Right ventricle myocardium superior (tissue), 1 donor: ENCODE data around the gene ASPHD2. TPM values are rescaled to one million over a fixed set of nuclear protein-coding genes. Genes with fewer than 3 reads are reported as not detected.
A peak's percentile ranks its signal among the peaks of the same experiment; 100 is the strongest.

Experiments used
- ATAC-seq: fragments of 200-7000 bp; cut with Tn5 transposase; one replicate; pipeline ENCODE4 v1.9.1; 2020; ENCODE audit warnings: mild to moderate bottlenecking; ENCODE audit not compliant: poor library complexity
- DNase-seq: peaks from one replicate; pipeline ENCODE4 v3.0.0-alpha.2; 2020
- intact Hi-C: fragments of 100-400 bp; cut with DNase I; formaldehyde crosslinking; loops from one replicate; pipeline ENCODE4 v1.11.2; 2022
- total RNA-seq: library from RNA; stranded (reverse); fragmentation: NEBNext Ultra II Directional; extraction: Animal tissue kit (Norgen Biotek cat#: 25700); gene quantifications from one replicate; pipeline ENCODE4 v1.2.1, GENCODE V29; 2021
- donor health status: DM: no; HTN: yes; CAD: no; lungs with severe emphysema.

Gene ASPHD2
- total RNA-seq, 1 donor from 2014 or later = not detected

GRCh38 chr22:26442086-26442756 lies 13.2 kb downstream of the ASPHD2 start:
- ATAC-seq = no peak
- intact Hi-C loops = no loop called here

GRCh38 chr22:26443901-26444690 lies 15.0 kb downstream of the ASPHD2 start:
- intact Hi-C loops = no loop called here
- no peak for ATAC-seq

More at GRCh38 chr22:26442086-26442756, 13.2 kb downstream of the ASPHD2 start:
- DNase-seq = no peak

GRCh38 chr22:26444777-26445176 lies 15.7 kb downstream of the ASPHD2 start:
- ATAC-seq = no peak
- no peak for DNase-seq
- intact Hi-C loops = no loop called here

More at GRCh38 chr22:26443901-26444690, 15.0 kb downstream of the ASPHD2 start:
- DNase-seq = no peak

GRCh38 chr22:26445577-26446275 lies 16.7 kb downstream of the ASPHD2 start:
- intact Hi-C loops = no loop called here
- no peak for DNase-seq
- ATAC-seq = no peak

GRCh38 chr22:26446808-26447515 lies 17.9 kb downstream of the ASPHD2 start:
- ATAC-seq (no peak), DNase-seq (no peak)
- intact Hi-C loops = no loop called here

GRCh38 chr22:26447584-26448329 lies 18.7 kb downstream of the ASPHD2 start:
- intact Hi-C loops = no loop called here
- no peak for ATAC-seq
- no peak for DNase-seq

- DNase-seq (no peak), ATAC-seq (peak; percentile 57)
- intact Hi-C loops = no loop called here
Measured at GRCh38 chr22:26448334-26448733, 19.3 kb downstream of the ASPHD2 start.

GRCh38 chr22:26448941-26449340 lies 19.9 kb downstream of the ASPHD2 start:
- DNase-seq (no peak), ATAC-seq (peak; percentile 35)
- intact Hi-C loops = no loop called here

GRCh38 chr22:26450453-26451185 lies 21.6 kb downstream of the ASPHD2 start:
- no peak for ATAC-seq
- no peak for DNase-seq
- intact Hi-C loops = no loop called here

GRCh38 chr22:26452236-26453016 lies 23.4 kb downstream of the ASPHD2 start:
- ATAC-seq (no peak), DNase-seq (no peak)
- intact Hi-C loops = no loop called here

GRCh38 chr22:26453216-26453615 lies 24.2 kb downstream of the ASPHD2 start:
- intact Hi-C loops = no loop called here
- no peak for ATAC-seq
- DNase-seq = no peak

- intact Hi-C loops = no loop called here
- no peak for DNase-seq
- ATAC-seq = no peak
Measured at GRCh38 chr22:26453812-26454500, 24.9 kb downstream of the ASPHD2 start.

- intact Hi-C loops = no loop called here
- no peak for ATAC-seq
- DNase-seq = no peak
Measured at GRCh38 chr22:26457661-26458272, 28.7 kb downstream of the ASPHD2 start.

- intact Hi-C loops = loop anchor here (5.0 kb wide), 1 partner anchor 63 kb away; no protein-coding TSS in a partner anchor
- DNase-seq (no peak), ATAC-seq (no peak)
Measured at GRCh38 chr22:26460202-26460601, 31.1 kb downstream of the ASPHD2 start.

GRCh38 chr22:26461188-26461810 lies 32.2 kb downstream of the ASPHD2 start:
- DNase-seq = peak; percentile 60
- peak; percentile 79 for ATAC-seq
- intact Hi-C loops = loop anchor here (5.0 kb wide), 1 partner anchor 64 kb away; no protein-coding TSS in a partner anchor
